Mesodermal cell (in vitro differentiated cells): ENCODE measurements around the gene PROM1. TPM values are rescaled to one million over a fixed set of nuclear protein-coding genes. Genes with fewer than 3 reads are reported as not detected.

Source experiments
- H3K27ac ChIP-seq: 2 replicates; pipeline ENCODE4 v1.7.0; 2013; ENCODE audit warnings: mild to moderate bottlenecking, low read depth, low read length, moderate library complexity; ENCODE audit not compliant: severe bottlenecking
- H3K36me3 ChIP-seq: 2 replicates; pipeline ENCODE4 v1.7.1; 2013; ENCODE audit warnings: mild to moderate bottlenecking, low read length, moderate library complexity; ENCODE audit not compliant: control insufficient read depth, insufficient read depth
- H3K4me1 ChIP-seq: one replicate; pipeline ENCODE4 v1.7.1; 2013; ENCODE audit warnings: mild to moderate bottlenecking, low read length; ENCODE audit not compliant: insufficient read depth, control insufficient read depth, poor library complexity, severe bottlenecking
- H3K4me3 ChIP-seq: 2 replicates; pipeline ENCODE4 v1.7.0; 2013; ENCODE audit warnings: low read length, control low read depth, mild to moderate bottlenecking; ENCODE audit not compliant: insufficient read depth, poor library complexity, severe bottlenecking; ENCODE audit errors: extremely low read depth
- H3K9me3 ChIP-seq: 2 replicates; pipeline ENCODE4 v1.7.1; 2013; ENCODE audit warnings: mild to moderate bottlenecking, low read length, moderate library complexity; ENCODE audit not compliant: control insufficient read depth
- WGBS, 2 experiments: methylation state at CpG; one replicate each; pipeline ENCODE4 v1.1.5; 2013; ENCODE audit warnings: missing lambda C conversion rate in 2 of 2; ENCODE audit not compliant: insufficient coverage in 2 of 2; 5-methylcytosine and 5-hydroxymethylcytosine counted together
- polyA plus RNA-seq, 2 experiments: library from polyadenylated mRNA; stranded (reverse); fragments of 50-300 nt; gene quantifications; one replicate each; pipeline ENCODE4 v1.2.3, GENCODE V29; 2013

PROM1 gene, protein sequence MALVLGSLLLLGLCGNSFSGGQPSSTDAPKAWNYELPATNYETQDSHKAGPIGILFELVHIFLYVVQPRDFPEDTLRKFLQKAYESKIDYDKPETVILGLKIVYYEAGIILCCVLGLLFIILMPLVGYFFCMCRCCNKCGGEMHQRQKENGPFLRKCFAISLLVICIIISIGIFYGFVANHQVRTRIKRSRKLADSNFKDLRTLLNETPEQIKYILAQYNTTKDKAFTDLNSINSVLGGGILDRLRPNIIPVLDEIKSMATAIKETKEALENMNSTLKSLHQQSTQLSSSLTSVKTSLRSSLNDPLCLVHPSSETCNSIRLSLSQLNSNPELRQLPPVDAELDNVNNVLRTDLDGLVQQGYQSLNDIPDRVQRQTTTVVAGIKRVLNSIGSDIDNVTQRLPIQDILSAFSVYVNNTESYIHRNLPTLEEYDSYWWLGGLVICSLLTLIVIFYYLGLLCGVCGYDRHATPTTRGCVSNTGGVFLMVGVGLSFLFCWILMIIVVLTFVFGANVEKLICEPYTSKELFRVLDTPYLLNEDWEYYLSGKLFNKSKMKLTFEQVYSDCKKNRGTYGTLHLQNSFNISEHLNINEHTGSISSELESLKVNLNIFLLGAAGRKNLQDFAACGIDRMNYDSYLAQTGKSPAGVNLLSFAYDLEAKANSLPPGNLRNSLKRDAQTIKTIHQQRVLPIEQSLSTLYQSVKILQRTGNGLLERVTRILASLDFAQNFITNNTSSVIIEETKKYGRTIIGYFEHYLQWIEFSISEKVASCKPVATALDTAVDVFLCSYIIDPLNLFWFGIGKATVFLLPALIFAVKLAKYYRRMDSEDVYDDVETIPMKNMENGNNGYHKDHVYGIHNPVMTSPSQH
- polyA plus RNA-seq (2013, experiment 1 of 2): 14.7 TPM
- polyA plus RNA-seq (2013, experiment 2 of 2): 18.0 TPM

DNA sequence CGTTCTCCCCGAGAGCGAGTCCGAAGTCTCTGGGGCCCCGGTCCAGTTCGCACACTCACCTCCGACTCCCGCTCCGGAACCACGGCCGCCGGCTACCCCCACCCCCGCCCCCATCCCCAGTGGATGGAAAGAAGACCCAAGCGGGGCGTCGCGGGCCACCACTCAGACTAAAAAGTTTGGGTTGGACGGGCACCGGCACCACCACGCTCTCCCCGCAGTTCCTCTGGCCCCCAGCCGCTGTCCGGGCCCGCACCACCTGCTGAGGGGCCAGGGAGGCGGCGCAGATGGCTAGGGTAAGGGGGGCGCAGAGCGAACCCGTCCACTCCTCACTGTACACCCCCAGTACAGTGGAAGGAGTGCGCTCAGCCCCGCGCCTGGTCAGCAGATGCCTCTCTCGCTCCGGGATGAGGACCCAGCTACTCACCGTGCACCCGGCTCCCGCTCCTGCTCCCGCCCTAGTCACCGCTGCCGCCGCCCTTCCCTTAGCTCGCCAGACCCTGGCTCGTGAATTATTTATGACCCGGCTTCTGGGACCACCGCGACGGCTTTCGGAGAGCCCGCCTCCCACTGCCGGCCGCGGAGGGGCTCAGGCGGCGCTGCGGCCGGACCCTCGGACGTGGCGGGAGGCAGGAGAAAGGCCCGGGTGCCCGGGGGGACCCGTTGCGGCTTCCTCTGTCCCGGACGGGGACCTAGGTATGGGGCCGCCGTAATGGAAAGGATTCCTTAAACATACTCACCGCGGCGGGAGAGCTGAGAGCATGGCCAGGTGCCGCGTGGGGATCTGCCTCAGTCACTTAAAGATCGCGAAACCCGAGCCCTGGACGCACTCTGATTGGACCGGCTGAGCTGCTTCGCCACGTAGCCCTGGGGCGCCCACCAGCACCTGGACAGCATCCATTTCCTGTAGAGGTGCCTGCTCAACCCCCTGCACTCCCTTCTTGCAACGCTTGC, at the start of gene PROM1:
TSS of gene PROM1 (minus strand) at position 783 of the 951 bp plus-strand sequence. CDS start 8,117 bp downstream, outside the sequence.
- WGBS, 2 experiments: 3 to 4% methylated on average over 55 to 61 of the region's 81 CpGs
- Histone ChIP-seq H3K4me1 (peaks cover 21% of the 10 kb centered on the region), H3K36me3 (no peaks in the 10 kb centered on the region), H3K4me3 (peak within 1 kb of the TSS; percentile 56), H3K9me3 (no peaks in the 10 kb centered on the region), H3K27ac (peak within 1 kb of the TSS; percentile 59)

DNA sequence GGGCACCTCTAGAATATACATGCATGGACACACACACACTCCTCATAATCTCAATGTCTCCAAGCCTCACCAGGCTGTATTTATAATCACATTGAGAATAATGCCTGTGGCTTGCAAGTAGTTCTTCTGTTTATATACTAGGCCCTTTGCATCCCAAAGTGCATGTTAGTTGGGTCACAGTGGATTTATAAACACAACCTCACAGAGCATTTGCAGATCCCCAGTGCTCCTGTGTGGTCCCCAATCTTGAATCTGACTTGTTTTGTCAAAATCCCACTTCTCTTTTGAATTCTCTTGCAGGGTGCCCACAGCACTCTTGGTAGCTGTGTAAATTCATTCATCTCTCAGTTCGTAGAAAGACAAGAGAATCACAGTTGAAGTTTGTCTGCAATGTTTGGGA, 49.6 kb upstream of the PROM1 start:
- Histone ChIP-seq H3K9me3 (peaks cover 5% of the 10 kb centered on the region), H3K4me3 (no peak overlapping the region), H3K27ac (no peak overlapping the region), H3K4me1 (peaks cover 9% of the 10 kb centered on the region), H3K36me3 (no peaks in the 10 kb centered on the region)
- WGBS, 2 experiments: no CpG with 5 or more reads among the region's 1 CpG

DNA sequence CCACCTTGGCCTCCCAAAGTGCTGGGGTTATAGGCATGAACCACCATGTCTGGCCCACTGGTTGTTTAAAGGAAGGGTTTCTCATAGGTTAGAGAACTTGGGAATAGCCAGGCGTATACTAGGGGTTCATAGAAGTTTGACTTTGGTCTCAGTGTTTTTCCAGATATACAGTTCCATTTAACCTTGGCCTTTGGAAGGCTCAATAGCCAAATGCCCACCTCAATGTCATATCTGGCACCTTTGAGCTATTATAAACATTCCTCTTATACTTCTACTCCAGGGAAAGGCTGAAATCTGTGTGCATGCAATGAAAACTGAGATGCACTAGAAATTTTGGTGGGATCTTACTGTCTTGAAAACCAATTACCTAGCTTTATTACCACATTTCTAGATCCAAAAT, 47.5 kb upstream of the PROM1 start:
- Histone ChIP-seq H3K4me3 (no peak overlapping the region), H3K27ac (no peak overlapping the region), H3K4me1 (peaks cover 9% of the 10 kb centered on the region), H3K36me3 (no peaks in the 10 kb centered on the region), H3K9me3 (peaks cover 5% of the 10 kb centered on the region)
- 83 to 100% methylated on average over 1 of the region's 1 CpG for WGBS, 2 experiments

DNA sequence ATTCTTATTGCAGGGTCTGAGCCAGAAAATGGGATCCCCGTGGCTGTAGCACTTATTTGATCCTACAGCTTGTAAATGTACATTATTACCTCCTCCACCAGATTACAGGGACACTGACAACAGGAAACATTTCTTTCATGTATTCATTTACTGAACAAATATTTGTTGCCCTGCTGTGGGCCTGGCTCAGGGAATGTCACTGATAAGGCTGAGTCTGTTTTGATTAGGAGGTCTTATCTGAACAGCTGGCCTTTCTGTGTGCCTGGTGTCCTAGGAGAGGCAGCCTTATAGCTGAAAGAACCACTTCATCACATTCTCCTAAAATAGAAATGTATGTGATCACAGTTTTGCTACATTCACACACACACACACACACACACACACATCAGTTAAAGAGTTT, 45.5 kb upstream of the PROM1 start:
- peaks cover 13% of the 10 kb centered on the region for H3K4me1 ChIP-seq
- peak overlapping the region; percentile 43 for H3K27ac ChIP-seq
- H3K36me3 ChIP-seq: no peaks in the 10 kb centered on the region
- H3K4me3 ChIP-seq: no peak overlapping the region
- 60 to 100% methylated on average over 1 of the region's 1 CpG for WGBS, 2 experiments
- H3K9me3 ChIP-seq: no peaks in the 10 kb centered on the region

DNA sequence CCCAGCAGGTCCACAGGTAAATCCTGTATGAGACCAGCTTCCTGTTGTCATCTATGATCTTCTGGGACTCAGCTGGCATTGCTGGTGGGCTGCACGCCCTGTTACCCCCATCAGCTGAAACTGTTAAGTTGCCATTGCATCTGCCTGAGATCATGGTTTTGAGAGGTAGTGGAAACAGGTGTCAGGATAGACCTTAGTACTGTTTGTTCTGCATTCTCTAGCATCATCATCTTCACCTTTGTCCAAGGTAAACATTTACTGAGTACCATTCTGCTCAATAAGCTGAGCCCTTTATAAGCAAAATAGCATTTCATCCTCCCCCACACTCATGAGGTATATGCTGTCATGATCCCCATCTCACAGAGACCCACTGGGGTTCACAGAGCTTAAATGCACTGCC, 42.9 kb upstream of the PROM1 start:
- Histone ChIP-seq H3K36me3 (no peaks in the 10 kb centered on the region), H3K4me1 (peaks cover 13% of the 10 kb centered on the region), H3K4me3 (no peak overlapping the region), H3K9me3 (no peaks in the 10 kb centered on the region), H3K27ac (no peak overlapping the region)
- WGBS, 2 experiments: 83% methylated on average over 1 of the region's 1 CpG; no CpG with 5 or more reads in 1 of the 2 experiments

DNA sequence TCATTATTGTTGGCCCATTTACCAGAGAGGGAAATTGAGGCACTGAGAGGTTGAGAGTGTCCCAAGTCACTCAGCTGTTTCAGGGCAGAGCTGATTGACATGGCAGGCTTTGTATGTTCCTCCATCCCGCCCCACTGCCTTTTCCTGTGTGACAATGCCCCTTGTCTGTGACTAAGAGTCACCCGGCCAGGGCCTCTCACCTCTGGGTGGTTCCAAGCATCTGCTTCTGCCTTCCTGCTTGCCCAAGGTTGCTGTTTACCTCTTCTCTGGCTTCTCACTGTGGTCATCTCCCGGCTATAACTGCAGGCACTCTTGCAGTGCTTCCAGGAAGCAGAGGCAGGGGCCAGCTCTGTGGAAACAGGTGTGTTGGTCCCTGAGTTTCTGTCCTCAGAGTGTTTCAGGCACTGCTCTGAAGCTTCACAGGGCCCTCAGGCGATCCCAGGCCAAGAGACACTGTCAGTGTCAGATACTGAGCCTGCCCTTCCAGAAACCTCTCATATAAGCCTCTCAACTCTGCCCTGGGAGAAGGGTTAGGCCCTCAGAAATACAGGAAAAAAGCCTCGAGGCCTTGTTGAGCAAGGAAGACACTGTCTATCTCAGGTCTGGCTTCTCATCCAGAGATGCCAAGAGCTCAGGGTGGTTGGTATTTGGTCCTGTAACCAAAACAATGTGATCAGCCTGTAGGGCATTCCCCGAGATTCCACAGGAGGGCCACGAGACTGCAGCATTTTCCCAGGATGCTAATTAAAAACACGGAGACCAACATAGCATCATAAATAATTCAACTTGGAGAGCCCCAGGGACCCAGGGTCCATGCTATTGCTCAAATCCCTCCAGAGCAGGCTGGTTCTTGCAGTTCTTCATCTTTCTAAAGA, 42.0 kb upstream of the PROM1 start:
- H3K36me3 ChIP-seq: no peaks in the 10 kb centered on the region
- 82 to 87% methylated on average over 7 to 8 of the region's 8 CpGs for WGBS, 2 experiments
- H3K4me1 ChIP-seq: peaks cover 13% of the 10 kb centered on the region
- no peak overlapping the region for H3K27ac ChIP-seq
- no peak overlapping the region for H3K4me3 ChIP-seq
- no peaks in the 10 kb centered on the region for H3K9me3 ChIP-seq

DNA sequence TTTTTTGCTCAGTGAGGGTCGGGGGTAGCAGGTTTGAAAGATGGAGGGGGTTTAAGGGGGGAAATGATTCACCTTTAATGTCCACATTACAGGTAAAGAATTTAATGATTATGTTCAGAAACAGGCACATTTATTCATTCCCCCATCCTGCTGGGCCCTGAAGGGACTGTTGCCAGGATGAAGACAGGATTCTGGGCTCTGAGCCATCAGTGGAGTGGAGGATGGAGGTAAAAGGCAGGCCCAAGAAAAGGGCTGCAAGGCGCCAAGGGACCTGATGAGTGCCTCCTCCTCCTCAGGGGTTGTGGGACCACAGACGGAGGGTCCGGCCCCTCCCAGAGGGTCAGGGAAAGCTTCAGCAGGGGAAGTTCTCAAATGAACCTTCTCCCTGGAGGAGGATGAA, 40.4 kb upstream of the PROM1 start:
- H3K9me3 ChIP-seq: no peaks in the 10 kb centered on the region
- 80 to 100% methylated on average over 1 to 3 of the region's 4 CpGs for WGBS, 2 experiments
- H3K4me3 ChIP-seq: no peak overlapping the region

DNA sequence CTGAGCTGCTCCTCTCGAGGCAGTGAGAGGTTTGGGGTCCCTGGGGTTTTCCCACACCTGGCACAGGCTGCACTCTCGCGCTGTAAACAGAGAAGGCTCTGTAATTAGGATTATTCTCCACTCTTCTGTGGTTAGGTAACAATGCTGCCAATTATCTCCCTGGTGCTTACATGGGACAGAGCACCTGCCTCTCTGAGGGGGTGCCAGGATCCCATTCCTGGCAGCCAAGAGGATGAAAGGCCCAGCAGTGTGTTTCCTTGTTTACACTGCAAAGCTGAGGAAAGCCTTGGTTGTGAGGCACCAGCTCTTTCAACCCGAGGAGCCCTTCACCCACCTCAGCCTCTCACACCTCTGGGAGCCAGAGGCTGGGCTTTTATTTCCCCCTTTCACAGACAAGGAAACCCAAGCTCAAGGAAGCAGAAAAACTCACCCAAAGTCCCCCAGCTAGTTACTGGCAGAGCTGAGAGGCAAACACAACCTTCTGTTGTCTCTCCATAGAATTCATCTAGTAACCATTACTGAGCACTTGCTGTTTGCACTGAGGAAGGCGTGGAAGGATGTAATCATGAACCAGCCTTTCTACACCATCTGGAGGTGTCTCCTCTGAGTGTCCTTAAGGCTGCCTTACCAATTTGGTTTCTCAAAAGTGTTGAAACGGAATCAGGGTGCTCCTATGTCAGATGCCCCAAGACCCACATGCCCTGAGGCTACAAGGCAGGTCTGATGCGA, 39.7 kb upstream of the PROM1 start:
- Histone ChIP-seq H3K9me3 (no peaks in the 10 kb centered on the region), H3K4me3 (no peak overlapping the region), H3K4me1 (peaks cover 4% of the 10 kb centered on the region), H3K36me3 (no peaks in the 10 kb centered on the region), H3K27ac (no peak overlapping the region)
- WGBS, 2 experiments: 88 to 89% methylated on average over 5 to 6 of the region's 7 CpGs

More for the DNA sequence above, 40.4 kb upstream of the PROM1 start:
- no peaks in the 10 kb centered on the region for H3K36me3 ChIP-seq
- H3K27ac ChIP-seq: no peak overlapping the region
- peaks cover 9% of the 10 kb centered on the region for H3K4me1 ChIP-seq

DNA sequence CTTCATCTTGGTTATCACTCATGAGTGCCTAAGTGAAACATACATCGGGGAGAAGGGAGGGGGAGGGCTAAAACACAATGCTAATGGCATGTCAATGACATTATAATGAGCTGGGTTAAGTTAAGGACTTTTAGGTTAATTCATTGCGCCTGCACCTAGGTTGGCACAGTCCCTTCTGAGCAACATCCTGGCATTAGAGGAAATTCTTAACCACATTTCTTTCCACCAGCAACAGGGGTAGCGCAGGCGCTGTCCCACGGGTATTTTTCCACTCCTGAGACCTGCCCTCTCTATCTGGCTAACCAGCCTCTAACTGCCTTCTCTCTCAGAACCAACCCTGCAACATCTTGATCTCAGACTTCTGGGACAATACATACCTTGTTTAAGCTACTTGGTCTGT, 39.0 kb upstream of the PROM1 start:
- 88% methylated on average over 4 to 5 of the region's 5 CpGs for WGBS, 2 experiments
- no peaks in the 10 kb centered on the region for H3K36me3 ChIP-seq
- no peak overlapping the region for H3K27ac ChIP-seq
- peaks cover 4% of the 10 kb centered on the region for H3K4me1 ChIP-seq
- H3K9me3 ChIP-seq: no peaks in the 10 kb centered on the region
- no peak overlapping the region for H3K4me3 ChIP-seq
